GM19455 (cell line): ENCODE data around the gene ELL.

Experiments
- ATAC-seq: cut with Tn5 transposase; IDR thresholded peaks from one replicate; pipeline ENCODE4 v1.9.1; 2021; ENCODE audit not compliant: unreplicated experiment

Gene ELL

DNA sequence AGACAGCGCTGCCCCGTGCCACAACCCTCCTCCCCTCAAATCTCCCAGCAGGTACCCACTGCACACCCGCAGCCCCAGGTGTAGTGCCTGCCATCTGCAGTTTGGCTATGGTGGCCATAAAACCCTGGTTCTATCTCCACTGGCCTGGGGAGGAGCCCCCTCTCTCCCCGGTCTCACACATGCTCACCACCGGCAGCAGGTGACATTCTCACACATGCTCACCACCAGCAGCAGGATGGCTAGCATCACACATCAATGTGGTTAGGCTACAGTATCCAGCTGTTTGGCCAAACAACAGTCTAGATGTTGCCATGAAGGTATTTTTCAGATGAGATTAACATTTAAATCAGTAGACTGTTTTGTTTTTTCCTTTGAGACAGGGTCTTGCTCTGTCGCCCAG is 31.1 kb downstream of the ELL start:
- ATAC-seq, result no peak

- no peak for ATAC-seq
Measured at GRCh38 chr19:18489627-18490184, 32.2 kb downstream of the ELL start.

GRCh38 chr19:18488838-18489626 is 32.8 kb downstream of the ELL start:
- no peak for ATAC-seq

DNA sequence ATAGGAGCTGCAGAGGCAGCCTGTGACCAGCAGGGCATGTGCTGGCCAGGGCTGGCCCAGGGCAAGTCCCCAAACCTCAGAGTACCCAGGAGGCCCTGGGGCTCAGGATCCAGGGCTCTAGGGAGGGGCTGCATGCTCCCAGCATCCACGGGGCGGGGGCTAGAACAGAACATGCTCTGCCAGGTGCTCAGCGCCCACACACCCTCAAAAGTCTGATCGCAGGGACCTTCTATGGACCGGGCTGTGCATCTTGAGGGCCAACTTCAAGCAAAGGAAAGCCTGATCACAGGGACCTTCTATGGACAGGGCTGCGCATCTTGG is 33.5 kb downstream of the ELL start:
- no peak for ATAC-seq

DNA sequence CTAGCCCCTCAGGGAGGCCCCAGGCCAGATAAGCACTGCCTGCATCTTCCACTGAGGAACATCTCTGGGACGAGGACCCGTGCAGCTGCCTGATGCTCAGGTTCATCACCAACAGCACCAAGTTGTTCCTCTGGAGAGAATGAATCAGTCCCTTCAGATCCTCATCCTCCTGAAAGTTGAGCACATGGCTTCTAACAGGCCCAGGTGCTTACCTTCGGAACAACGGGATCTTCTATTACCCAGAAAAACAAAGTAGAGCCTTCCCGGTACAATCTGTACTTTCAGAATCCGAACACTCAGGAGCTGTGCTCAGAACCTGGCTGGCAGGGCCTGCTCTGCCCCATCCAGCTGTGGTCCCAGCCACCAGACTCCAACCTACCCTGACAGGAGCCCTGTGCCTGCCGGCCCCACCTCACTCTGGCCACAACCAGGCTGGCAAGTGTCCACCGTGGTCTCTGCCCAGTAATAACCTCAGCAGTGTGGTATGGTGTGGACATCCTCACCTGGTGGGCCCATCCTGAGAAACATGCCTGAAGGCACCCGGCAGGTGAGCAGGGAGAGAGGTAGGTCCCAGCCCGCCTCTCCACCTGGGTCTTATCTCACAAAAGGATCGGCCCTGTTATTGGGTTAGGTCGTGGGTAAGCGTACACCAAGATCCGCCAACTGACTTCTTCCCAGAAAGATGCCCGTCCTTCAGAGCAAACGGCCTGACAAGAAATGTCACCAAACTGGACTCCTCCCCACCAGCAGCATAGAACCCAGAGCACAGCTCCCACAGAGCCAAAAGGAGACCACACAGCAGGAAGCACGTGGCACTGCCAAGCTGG is 34.1 kb downstream of the ELL start:
- no peak for ATAC-seq

DNA sequence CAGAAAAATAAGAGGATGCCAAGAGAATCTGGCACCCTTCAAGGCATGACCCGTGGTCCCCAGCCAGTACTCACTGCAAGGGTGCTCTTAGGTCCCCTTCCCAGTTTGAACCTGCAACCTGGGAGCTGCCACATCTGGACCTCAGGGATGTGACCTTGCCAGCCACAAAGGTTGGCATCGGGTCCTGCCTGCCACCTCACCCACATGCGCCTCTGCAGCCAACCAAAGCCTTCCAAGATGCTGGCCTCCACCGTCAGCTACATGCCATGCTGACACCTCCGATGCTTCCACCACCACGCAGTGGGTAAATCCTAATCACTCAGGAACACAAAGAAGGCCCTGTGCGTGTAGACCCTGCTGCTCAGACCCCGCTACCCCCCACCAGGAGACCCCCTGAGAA is 35.1 kb downstream of the ELL start:
- ATAC-seq, result no peak

DNA sequence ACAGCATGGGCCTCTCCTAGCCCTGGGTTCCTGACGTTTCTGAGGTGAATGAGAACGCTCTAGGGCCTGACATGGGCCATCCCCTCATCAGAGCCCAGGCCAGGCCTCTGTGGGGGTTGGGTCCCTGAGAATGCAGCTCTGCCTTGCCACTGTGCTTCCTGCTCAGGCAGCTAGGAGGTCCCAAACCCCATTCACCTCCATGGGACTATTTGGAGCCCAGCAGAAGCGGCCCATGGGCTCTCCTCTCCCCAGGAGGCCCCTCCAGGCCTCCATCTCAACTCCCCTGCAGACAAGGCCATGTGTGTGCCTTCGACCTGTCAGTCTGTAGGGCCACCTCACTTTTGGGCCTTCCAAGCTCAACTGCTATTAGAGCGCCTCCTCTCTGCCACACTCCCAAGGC is 36.9 kb downstream of the ELL start:
- no peak for ATAC-seq

DNA sequence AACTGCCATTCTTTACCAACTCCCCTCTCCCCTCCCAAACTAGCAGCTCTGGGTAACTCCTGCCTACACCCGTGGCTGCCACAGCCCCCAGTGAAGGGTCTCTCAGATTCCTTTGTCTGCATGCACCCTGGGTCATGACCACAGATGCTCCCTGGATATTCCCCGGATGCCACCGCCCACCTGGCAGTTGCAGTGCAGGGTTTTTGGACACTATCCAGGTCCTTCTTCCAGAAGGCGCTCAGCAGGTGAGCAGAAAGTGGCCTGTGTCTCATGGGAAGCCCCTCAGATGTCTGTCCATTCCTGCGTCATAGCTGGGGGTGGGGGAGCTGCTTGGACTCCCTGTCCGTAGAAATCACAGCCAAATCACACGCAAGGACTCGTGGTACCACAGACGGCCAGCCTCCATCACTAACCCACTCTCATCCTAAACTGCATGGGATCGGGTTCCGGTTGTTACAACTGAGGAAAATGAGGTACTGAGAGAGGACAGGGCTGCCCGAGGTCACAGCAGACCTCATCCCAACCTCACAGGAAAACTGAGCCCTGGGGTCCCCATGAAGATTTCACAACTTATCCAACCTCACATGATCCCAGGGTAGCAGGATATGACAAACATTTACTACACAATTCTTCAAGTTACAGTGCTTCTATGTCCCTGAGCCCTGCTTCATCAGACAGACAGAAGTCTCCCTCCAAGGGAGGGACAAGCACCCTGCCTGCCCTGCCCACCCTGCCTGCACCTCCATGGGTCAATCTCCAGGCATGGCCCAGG is 38.6 kb downstream of the ELL start:
- ATAC-seq, result no peak

- ATAC-seq, result no peak
Measured at GRCh38 chr19:18481505-18482222, 40.2 kb downstream of the ELL start.

DNA sequence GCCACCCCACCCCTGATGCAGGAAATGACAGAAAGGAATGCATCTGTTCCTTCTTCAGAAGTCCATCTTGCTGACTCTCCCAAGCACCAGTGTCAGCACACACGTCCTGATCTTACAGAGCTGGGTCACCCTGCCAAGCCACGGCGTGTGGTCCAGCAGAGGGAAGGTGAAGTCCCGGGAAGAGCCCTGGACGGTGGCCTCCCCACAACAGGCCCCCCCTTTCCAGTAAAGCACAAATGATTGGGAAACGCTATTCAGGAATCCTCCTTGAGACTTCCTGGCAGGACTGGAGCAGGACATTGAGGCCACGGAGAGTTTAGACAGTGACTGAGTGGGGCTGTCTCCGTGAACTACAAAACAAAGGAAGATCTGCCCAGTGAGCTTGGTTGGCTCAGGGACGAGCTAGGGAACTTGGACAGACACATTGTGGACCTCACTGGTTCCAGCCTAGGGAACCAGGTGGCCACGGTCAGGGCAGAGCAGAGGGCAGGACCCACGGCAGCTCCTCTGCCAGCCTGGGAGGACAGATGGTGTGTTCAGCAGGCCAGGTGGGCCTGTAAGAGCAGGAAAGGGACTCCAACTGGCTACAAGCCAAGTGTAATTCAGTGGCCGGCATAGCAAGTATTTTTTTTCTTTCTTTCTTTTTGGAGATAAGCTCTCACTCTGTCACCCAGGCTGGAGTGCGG is 41.7 kb downstream of the ELL start:
- ATAC-seq, result no peak

- ATAC-seq, result no peak
Measured at GRCh38 chr19:18478545-18479311, 43.1 kb downstream of the ELL start.

- no peak for ATAC-seq
Measured at GRCh38 chr19:18477974-18478373, 43.9 kb downstream of the ELL start.

GRCh38 chr19:18477042-18477779 is 44.7 kb downstream of the ELL start:
- no peak for ATAC-seq

GRCh38 chr19:18476507-18477041 is 45.3 kb downstream of the ELL start:
- ATAC-seq, result no peak

- no peak for ATAC-seq
Measured at GRCh38 chr19:18475762-18476331, 46.0 kb downstream of the ELL start.

- no peak for ATAC-seq
Measured at GRCh38 chr19:18475004-18475453, 46.8 kb downstream of the ELL start.

DNA sequence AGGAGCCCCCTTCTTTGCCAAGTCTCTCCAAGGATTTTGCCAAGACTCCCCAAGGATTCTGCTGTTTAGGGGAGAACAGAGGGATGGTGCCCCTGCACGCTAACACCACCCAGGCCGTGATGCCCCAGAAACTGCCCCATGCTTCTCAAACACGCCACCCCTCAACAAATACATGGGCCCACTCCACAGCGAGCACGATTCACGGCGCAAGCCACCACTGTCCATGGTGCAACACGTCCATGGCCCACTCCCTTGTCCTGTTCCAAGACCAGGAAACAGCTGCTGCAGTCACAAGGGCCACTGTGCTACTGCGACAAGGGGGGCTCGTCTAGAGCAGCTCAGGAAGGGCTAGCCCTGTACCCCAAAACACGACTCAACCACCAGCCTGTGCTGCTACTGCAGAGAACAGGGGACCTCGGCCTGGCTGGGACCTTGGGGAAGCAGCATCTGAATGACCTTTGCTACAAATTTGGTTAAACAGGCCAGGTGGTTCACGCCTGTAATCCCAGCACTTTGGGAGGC is 47.4 kb downstream of the ELL start:
- no peak for ATAC-seq

- no peak for ATAC-seq
Measured at GRCh38 chr19:18473706-18474087, 48.2 kb downstream of the ELL start.
